GM18505 (cell line): ENCODE measurements around the gene TRMU.

Experiments used
- ATAC-seq: cut with Tn5 transposase; IDR thresholded peaks from one replicate; pipeline ENCODE4 v1.9.1; 2021; ENCODE audit not compliant: unreplicated experiment
- POLR2A ChIP-seq: IDR thresholded peaks from 4 replicates; pipeline ENCODE4 v1.6.1; 2011; ENCODE audit warnings: borderline replicate concordance; ENCODE audit not compliant: insufficient read depth, insufficient read length; ENCODE audit errors: extremely low read depth

Gene TRMU

GRCh38 chr22:46335201-46336118, at the start of gene TRMU:
TRMU (plus strand) TSS chr22:46335714; CDS start chr22:46335765, 51 bp downstream.
- ATAC-seq = peak; percentile 73
- TF ChIP-seq POLR2A = peak; percentile 87

- no peak for ATAC-seq
- no peak for TF ChIP-seq POLR2A
These were observed 49.5 kb upstream of the TRMU start for GRCh38 chr22:46286006-46286405.

GRCh38 chr22:46286941-46287872, 48.3 kb upstream of the TRMU start:
- no peak for TF ChIP-seq POLR2A
- no peak for ATAC-seq

- TF ChIP-seq POLR2A = peak; percentile 87
- no peak for ATAC-seq
These were observed 47.4 kb upstream of the TRMU start for GRCh38 chr22:46287873-46288751.

GRCh38 chr22:46288846-46289243, 46.7 kb upstream of the TRMU start:
- TF ChIP-seq POLR2A = no peak
- no peak for ATAC-seq

GRCh38 chr22:46289244-46289891, 46.1 kb upstream of the TRMU start:
- ATAC-seq = no peak

GRCh38 chr22:46290121-46290842, 45.2 kb upstream of the TRMU start:
- ATAC-seq = no peak
- no peak for TF ChIP-seq POLR2A

More at GRCh38 chr22:46289244-46289891, 46.1 kb upstream of the TRMU start:
- TF ChIP-seq POLR2A = no peak

GRCh38 chr22:46290843-46291785, 44.4 kb upstream of the TRMU start:
- no peak for TF ChIP-seq POLR2A
- no peak for ATAC-seq

- TF ChIP-seq POLR2A = no peak
- ATAC-seq = no peak
These were observed 43.3 kb upstream of the TRMU start for GRCh38 chr22:46292173-46292572.

GRCh38 chr22:46292732-46293131, 42.8 kb upstream of the TRMU start:
- no peak for TF ChIP-seq POLR2A

More at GRCh38 chr22:46292732-46293131, 42.8 kb upstream of the TRMU start:
- ATAC-seq = no peak
